Type B pancreatic cell (in vitro differentiated cells): ENCODE results near the gene DMRT3. TPM values are rescaled to one million over a fixed set of nuclear protein-coding genes. Genes with fewer than 3 reads are reported as not detected.

ENCODE experiments used
- DNase-seq: peaks from one replicate; pipeline ENCODE4 v3.0.0; 2021; ENCODE audit warnings: mixed read lengths; ENCODE audit not compliant: unreplicated experiment; ENCODE audit errors: extremely low spot score
- H3K27ac Mint-ChIP-seq: 2 replicates; pipeline ENCODE4 v1.8.0; 2021; ENCODE audit warnings: mild to moderate bottlenecking, mixed read lengths
- H3K27me3 Mint-ChIP-seq: 2 replicates; pipeline ENCODE4 v1.8.0; 2021; ENCODE audit warnings: mixed read lengths
- H3K36me3 Mint-ChIP-seq: 2 replicates; pipeline ENCODE4 v1.8.0; 2021; ENCODE audit warnings: mixed read lengths
- H3K4me1 Mint-ChIP-seq: one replicate; pipeline ENCODE4 v1.8.0; 2021; ENCODE audit warnings: mixed read lengths; ENCODE audit not compliant: unreplicated experiment
- H3K4me3 Mint-ChIP-seq: 2 replicates; pipeline ENCODE4 v1.8.0; 2021; ENCODE audit warnings: mild to moderate bottlenecking, mixed read lengths
- H3K9me3 Mint-ChIP-seq: 2 replicates; pipeline ENCODE4 v1.8.0; 2021; ENCODE audit warnings: mixed read lengths
- CTCF ChIP-seq: fragments of 200-600 bp; sonication (generic); conservative IDR thresholded peaks from 2 replicates; pipeline ENCODE4 v1.5.0; 2021; ENCODE audit warnings: antibody characterized with exemption, mild to moderate bottlenecking
- total RNA-seq: library from RNA; stranded (reverse); gene quantifications from 2 replicates; pipeline ENCODE4 v1.2.1, GENCODE V29; 2021; ENCODE audit warnings: low replicate concordance

Gene DMRT3
- total RNA-seq, 1 donor from 2014 or later: 0.80 TPM

- H3K27me3 Mint-ChIP-seq: peaks cover 32% of the 10 kb centered on the region
- H3K4me3 Mint-ChIP-seq: no peak overlapping the region
- no peak for DNase-seq
- H3K9me3 Mint-ChIP-seq: no peaks in the 10 kb centered on the region
- no peak overlapping the region for H3K27ac Mint-ChIP-seq
- no peak for TF ChIP-seq CTCF
- no peaks in the 10 kb centered on the region for H3K4me1 Mint-ChIP-seq
- H3K36me3 Mint-ChIP-seq: no peaks in the 10 kb centered on the region
Observed at GRCh38 chr9:952546-952945, 23.9 kb upstream of the DMRT3 start.

- TF ChIP-seq CTCF: no peak
- Mint-ChIP-seq H3K27ac (no peak overlapping the region), H3K9me3 (no peaks in the 10 kb centered on the region), H3K36me3 (no peaks in the 10 kb centered on the region), H3K4me3 (no peak overlapping the region), H3K4me1 (no peaks in the 10 kb centered on the region), H3K27me3 (peaks cover 67% of the 10 kb centered on the region)
- no peak for DNase-seq
Observed at GRCh38 chr9:959105-959504, 17.4 kb upstream of the DMRT3 start.

DNA sequence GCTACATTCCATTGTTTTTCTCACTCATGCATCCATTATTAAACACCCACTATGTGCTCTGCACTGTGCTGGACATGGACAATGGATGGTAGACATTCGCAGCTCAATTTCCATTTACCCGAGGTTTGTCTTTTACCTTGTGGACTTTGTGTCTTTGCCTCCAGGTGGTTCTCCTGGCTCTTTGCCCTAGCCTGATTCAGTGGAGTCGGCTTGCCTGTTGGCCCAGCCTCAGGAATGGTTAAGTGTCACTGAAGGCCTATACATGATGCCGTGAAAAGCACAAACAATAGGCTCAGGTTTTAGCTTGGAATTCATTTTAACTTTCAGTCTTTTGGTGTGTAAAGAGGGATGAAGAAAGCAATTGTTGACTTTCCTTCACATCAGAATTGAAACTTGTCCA lies 16.5 kb upstream of the DMRT3 start:
- TF ChIP-seq CTCF: no peak
- no peaks in the 10 kb centered on the region for H3K36me3 Mint-ChIP-seq
- H3K4me3 Mint-ChIP-seq: no peak overlapping the region
- H3K27me3 Mint-ChIP-seq: peaks cover 76% of the 10 kb centered on the region
- H3K9me3 Mint-ChIP-seq: no peaks in the 10 kb centered on the region
- no peak overlapping the region for H3K27ac Mint-ChIP-seq
- H3K4me1 Mint-ChIP-seq: peaks cover 7% of the 10 kb centered on the region
- DNase-seq: no peak

DNA sequence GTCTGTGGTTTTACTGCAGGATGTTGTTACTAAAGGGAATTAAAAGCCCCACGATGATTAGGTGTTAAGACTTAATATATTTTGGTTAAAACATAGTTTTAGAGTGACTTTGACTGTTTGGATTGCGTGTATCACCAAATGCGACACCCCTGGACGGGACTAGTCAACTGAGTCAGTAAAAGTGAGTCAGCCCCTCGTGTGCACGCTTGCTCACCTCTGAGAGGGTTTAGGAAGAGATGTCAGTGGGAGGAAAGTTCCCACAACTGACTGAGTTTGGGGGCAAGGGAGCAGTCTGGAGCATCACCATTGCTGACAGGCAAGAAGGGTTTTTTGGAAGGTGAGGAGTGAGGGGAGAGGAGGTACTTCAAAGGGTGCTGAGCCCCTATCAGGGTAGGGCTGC lies 14.4 kb upstream of the DMRT3 start:
- Mint-ChIP-seq H3K4me1 (peaks cover 7% of the 10 kb centered on the region), H3K27me3 (peaks cover 89% of the 10 kb centered on the region), H3K36me3 (no peaks in the 10 kb centered on the region), H3K27ac (no peak overlapping the region), H3K9me3 (no peaks in the 10 kb centered on the region), H3K4me3 (no peak overlapping the region)
- DNase-seq: no peak
- TF ChIP-seq CTCF: no peak

DNA sequence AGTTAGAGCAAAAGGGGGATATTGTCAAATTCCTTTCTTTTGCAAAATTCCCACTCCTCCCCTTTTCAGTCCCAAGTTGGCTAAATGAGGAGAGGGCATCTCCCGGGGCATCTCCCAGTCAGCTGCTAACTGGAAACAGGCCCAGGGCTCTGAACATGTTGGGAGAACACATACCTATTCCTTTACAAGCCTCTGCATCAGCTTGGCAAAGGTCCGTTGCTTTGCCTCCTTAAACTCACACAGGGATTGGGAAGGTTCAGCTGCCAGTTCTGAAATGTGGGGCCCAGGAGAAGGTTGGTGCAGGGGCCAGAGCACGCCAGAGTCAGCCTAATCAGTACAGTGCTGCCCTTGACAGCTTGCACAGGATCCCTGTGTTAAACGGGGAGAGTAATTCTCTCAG lies 11.0 kb upstream of the DMRT3 start:
- no peak for TF ChIP-seq CTCF
- H3K9me3 Mint-ChIP-seq: no peaks in the 10 kb centered on the region
- H3K36me3 Mint-ChIP-seq: no peaks in the 10 kb centered on the region
- peaks cover 15% of the 10 kb centered on the region for H3K4me1 Mint-ChIP-seq
- H3K4me3 Mint-ChIP-seq: no peak overlapping the region
- H3K27ac Mint-ChIP-seq: no peak overlapping the region
- H3K27me3 Mint-ChIP-seq: peaks cover 96% of the 10 kb centered on the region
- no peak for DNase-seq

DNA sequence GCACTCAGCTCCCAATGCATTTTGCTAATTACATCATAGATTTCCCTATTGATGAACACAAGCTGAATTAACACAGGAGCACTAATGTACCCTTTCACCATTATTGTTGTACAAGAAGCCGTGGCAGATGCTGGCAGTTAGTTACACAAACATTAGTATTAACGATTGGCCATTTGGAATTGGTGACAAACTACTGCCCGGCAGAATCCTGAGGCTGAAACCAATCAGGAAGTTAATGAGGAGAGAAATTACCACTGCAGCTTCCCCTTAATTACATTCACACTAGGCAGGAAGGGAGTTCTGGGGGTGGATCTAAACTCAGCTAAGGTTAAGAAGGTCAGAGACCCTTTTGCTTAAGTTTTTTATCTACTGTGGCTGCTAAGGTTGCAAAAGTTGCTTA lies 9.6 kb upstream of the DMRT3 start:
- H3K36me3 Mint-ChIP-seq: no peaks in the 10 kb centered on the region
- H3K27me3 Mint-ChIP-seq: peaks cover 95% of the 10 kb centered on the region
- no peak overlapping the region for H3K27ac Mint-ChIP-seq
- no peak overlapping the region for H3K4me3 Mint-ChIP-seq
- TF ChIP-seq CTCF: no peak
- no peak for DNase-seq
- H3K4me1 Mint-ChIP-seq: peaks cover 15% of the 10 kb centered on the region
- no peaks in the 10 kb centered on the region for H3K9me3 Mint-ChIP-seq
